Endothelial cell of hepatic sinusoid (primary cell): ENCODE data around the gene MAP3K14.

Experiments used
- in situ Hi-C: cut with HindIII; loops from 2 replicates; pipeline ENCODE4 v1.10.0; 2017; ENCODE audit warnings: low sequenced_read_pairs

Gene MAP3K14

GRCh38 chr17:45306094-45306493 lies 10.7 kb downstream of the MAP3K14 start:
- in situ Hi-C loops, result loop anchor here (10.0 to 25.0 kb wide), 2 partner anchors 79 to 331 kb away; no protein-coding TSS in a partner anchor

GRCh38 chr17:45305530-45306087 lies 11.2 kb downstream of the MAP3K14 start:
- in situ Hi-C loops, result loop anchor here (10.0 to 25.0 kb wide), 2 partner anchors 79 to 332 kb away; no protein-coding TSS in a partner anchor

GRCh38 chr17:45302649-45303173 lies 14.1 kb downstream of the MAP3K14 start:
- in situ Hi-C loops, result loop anchor here (10.0 to 25.0 kb wide), 2 partner anchors 82 to 335 kb away; no protein-coding TSS in a partner anchor

DNA sequence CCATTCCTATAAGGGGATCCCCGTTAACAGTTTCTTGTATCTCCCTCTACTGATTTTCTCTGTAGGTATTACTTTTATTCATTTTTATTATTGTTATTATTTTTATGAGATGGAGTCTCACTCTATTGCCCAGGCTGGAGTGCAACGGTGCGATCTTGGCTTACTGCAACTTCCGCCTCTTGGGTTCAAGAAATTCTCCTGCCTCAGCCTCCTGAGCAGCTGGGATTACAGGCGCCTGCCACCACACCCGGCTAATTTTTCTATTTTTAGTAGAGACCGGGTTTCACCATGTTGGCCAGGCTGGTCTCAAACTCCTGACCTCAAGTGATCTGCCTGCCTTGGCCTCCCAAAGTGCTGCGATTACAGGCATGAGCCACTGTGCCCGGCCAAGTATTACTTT lies 14.6 kb downstream of the MAP3K14 start:
- in situ Hi-C loops, result loop anchor here (10.0 to 25.0 kb wide), 2 partner anchors 83 to 335 kb away; no protein-coding TSS in a partner anchor

DNA sequence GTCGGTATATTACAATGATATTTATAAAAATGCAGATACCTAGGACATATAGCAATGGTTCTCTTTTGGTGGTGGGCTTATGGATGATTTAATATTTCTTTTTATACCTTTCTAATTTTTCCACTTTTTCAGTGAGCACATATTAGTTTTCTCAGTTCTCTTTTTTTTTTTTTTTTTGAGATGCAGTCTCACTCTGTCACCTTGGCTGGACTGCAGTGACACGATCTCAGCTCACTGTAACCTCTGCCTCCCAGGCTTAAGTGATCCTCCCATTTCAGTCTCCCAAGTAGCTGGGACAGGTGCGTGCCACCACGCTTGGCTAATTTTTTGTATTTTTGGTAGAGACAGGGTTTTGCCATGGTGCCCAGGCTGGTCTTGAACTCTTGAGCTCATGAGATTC lies 15.1 kb downstream of the MAP3K14 start:
- in situ Hi-C loops, result loop anchor here (10.0 to 25.0 kb wide), 2 partner anchors 83 to 336 kb away; no protein-coding TSS in a partner anchor

DNA sequence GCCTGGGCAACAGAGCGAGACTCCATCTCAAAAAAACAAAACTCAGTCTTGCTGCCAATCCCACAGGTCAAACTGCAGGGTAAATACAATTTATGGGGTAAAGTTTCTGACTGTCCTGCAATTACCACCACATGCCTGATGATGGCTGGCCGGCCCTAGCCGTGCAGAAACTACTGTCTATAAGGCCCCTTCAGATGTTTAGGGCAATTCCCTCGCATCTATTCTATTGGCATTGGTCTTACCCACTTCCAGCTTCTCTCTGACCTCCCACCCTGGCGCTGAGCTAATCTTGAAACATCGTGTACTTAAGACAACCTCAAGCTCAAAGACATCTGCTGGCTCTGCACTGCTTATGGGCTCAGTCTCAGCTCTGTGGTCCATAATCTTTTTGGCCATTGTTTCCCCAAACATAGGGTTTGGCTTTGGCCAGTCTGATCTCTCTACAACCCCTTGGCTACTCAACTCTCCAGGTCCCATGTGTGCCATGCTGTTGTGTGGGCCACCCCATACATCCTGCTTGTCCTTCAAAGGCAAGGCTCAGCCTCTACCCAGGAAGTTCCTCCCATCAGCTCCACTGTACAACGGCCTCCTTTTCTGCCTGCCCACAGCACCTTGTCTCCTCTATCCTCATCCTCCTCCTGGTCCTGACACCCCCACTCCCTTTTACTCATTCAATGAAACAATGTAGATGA lies 16.6 kb downstream of the MAP3K14 start:
- in situ Hi-C loops, result loop anchor here (10.0 to 25.0 kb wide), 2 partner anchors 85 to 337 kb away; no protein-coding TSS in a partner anchor

GRCh38 chr17:45299361-45299760 lies 17.5 kb downstream of the MAP3K14 start:
- in situ Hi-C loops, result no loop called here

DNA sequence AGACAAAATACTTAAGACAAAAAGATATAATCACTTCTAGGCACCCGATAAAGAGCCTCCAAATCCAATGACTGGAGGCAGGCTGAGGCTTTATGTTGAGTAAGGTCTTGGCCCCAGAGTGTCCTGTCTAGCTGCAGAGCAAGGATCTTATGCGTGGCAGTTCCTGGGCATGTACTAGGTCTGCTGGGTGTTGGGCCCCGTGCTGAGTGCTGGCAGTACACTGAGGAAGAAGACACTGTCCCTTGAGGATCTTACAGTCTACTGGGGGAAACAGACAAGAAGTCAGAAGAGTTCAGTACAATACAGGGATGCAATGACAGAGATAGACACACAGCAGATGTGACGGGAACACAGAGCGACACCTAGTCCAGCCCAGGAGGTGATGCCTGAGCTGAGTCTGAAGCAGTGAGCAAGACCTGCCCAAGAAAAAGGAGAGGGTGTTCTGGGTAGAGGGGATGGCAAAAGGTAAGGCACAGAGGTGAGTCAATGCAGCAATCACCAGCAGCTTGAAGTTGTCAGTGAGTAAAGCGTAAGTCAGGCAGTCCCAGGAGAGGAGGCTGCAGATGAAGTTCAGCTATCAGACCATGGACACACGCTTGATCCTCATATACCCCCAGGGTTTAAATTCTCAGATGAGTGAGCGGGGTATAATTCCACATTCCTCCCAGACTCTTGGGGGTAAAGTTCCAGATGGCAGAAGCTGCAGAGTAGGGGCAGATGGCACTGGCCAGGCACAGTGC lies 18.1 kb downstream of the MAP3K14 start:
- in situ Hi-C loops, result no loop called here

- in situ Hi-C loops, result no loop called here
Observed at GRCh38 chr17:45296833-45297124, 20.0 kb downstream of the MAP3K14 start.

GRCh38 chr17:45296003-45296832 lies 20.6 kb downstream of the MAP3K14 start:
- in situ Hi-C loops, result no loop called here

DNA sequence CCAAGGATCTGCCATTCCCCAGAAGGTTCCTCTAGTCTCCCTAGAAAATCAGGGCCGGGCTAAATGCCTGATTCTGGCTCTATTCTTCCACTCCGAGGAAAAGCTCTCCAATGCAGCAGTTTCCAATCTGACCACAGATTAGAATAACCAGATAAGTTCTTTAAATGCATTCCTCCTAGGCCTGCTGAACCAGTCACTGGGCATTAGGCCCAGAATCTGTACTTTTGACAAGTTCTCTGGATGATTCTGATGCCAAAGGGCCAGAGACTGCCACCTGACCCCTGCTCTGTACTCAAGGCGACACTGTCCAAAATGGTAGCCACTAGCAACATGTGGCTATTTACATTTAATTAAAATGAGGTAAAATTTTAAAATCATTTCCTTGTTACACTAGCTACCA lies 22.3 kb downstream of the MAP3K14 start:
- in situ Hi-C loops, result no loop called here

GRCh38 chr17:45293413-45294211 lies 23.2 kb downstream of the MAP3K14 start:
- in situ Hi-C loops, result no loop called here

DNA sequence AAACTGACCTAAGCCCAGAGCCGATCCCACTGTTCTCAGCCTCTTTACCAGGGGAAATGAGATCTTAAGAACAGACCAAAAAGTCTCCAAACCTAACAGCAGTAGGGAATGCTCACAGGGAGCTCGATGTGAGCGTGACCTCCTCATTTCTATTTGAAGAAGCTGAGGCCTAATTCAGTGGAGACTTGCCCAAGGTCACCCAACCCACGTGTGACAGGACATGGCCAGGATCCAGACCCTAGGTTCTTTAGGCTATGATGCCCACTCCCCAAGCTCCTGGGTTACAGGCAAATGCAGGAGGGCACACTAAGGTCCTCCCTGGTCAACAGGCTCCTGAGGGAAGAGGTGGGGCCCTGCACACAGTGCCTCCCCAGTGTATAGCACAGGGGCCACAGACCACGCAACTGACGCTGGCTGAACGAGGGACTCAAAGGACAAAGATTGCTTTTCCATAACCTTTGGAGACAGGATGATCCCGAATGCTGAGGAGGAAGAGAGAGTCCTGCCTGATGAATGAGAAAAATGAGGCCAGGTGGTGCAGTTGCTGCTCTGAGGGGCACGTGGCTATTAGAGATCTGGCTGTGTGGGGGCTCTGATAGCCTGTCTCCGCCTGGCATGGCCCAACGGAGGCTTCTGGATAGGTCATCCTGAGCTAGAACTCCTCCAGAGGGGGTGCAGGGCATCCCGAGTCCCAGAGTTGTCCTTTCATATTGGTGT lies 24.0 kb downstream of the MAP3K14 start:
- in situ Hi-C loops, result no loop called here

- in situ Hi-C loops, result no loop called here
Observed at GRCh38 chr17:45291171-45291805, 25.5 kb downstream of the MAP3K14 start.

DNA sequence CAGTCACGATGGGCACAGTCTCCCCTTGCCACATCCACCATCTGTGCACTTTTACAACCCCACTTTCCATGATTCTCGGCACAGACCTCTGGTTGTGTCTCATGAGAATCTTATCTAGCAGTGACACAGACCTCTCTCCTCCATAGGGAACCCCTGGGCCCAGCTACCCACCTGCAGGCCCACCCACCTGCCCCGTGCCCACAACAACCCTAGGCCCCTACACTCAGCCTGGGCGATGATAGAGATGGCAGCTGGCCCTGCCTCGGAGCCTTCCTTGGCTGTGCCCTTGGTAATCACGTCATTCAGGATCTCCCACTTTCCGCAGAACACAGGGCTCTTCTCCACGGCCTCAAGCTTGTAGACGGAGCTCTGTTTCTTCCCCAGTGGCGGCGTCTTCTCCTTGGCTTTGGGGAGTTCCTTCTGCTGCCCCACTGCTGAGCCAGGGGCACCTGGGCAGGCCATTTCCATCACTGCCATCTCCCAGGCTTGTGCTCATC lies 26.5 kb downstream of the MAP3K14 start:
- in situ Hi-C loops, result no loop called here

GRCh38 chr17:45289301-45290268 lies 27.2 kb downstream of the MAP3K14 start:
- in situ Hi-C loops, result no loop called here

GRCh38 chr17:45288825-45289224 lies 28.0 kb downstream of the MAP3K14 start:
- in situ Hi-C loops, result no loop called here
